K562 (cell line): Measurements from ENCODE around the gene AKAP6. TPM values are rescaled to one million over a fixed set of nuclear protein-coding genes. Genes with fewer than 3 reads are reported as not detected.

ENCODE experiments used
- polyA plus RNA-seq, 8 experiments: library from polyadenylated mRNA; depleted of rRNA in 4 of 8; stranded (reverse) in 5 of 8; unstranded in 3 of 8; fragments of >200 nt; fragmentation: Nextera tagmentation in 2 of 8; fragmentation: Illumina TruSeq in 1 of 8; extraction: Ambion mirVana in 2 of 8; extraction: Trizol in 1 of 8; gene quantifications; 2 replicates each; pipeline versions ENCODE4 v1.2.1 to v1.2.3, GENCODE V29; 2011 to 2014; ENCODE audit warnings: inconsistent platforms in 1 of 8, missing spikeins in 1 of 8
- total RNA-seq, 7 experiments: library from RNA; depleted of rRNA in 6 of 7; stranded (reverse); fragments of >200 nt in 6 of 7; fragmentation: Illumina TruSeq in 2 of 7; extraction: Trizol in 2 of 7; gene quantifications; 2 replicates each; pipeline versions ENCODE4 v1.2.1 to v1.2.3, GENCODE V29; 2011 to 2021; ENCODE audit warnings: low replicate concordance in 1 of 7
- TF ChIP-seq, protein P1 (sequence below), 2 experiments: fragments of 450-650 bp; formaldehyde crosslinking in 1 of 2; IDR thresholded peaks; 2 replicates each; pipeline versions ENCODE4 v1.4.0 to v1.6.1; 2014 to 2020; ENCODE audit warnings: mild to moderate bottlenecking in 2 of 2, borderline replicate concordance in 1 of 2, low read depth in 1 of 2

The AKAP6 gene
- total and polyA plus RNA-seq, 9 of the 15 experiments (the other 6 are each of a cell fraction or from before 2014, with no cell fraction given) = 0.03 to 1.7 (median 0.48) TPM

DNA sequence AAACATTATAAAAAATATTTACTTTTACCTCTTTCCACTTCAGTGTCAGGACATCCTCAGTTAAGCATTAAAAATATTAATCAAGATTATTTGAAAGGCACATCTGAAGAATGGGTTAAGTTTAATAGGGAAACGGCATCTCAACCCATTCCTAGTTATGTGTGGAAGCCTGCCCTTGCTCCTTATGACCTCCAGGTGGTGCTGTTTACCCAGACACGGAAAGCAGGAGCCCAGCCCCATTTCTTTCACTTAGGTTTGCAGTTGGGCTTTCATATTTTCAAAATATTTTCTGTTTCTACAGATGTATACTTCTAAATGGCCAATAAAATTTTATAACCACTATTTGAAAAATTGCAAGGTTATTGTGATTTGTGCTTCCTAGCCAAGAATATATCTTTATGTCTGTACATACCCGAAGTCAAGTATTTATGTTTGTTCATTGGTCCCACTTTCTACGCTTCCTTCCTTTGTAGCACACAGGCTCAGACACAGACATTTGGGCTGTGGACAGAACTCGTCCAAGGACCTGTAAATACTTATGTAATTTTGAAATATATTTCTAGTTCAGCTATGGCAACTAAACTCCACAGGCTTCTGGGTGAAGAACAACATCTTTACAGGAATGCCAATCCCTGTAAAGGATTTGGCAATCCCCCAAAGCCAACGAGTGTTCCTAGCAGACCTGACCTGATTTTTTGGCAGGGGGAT is 247.1 kb downstream of the AKAP6 start (continued):
- TF ChIP-seq, protein P1, sequence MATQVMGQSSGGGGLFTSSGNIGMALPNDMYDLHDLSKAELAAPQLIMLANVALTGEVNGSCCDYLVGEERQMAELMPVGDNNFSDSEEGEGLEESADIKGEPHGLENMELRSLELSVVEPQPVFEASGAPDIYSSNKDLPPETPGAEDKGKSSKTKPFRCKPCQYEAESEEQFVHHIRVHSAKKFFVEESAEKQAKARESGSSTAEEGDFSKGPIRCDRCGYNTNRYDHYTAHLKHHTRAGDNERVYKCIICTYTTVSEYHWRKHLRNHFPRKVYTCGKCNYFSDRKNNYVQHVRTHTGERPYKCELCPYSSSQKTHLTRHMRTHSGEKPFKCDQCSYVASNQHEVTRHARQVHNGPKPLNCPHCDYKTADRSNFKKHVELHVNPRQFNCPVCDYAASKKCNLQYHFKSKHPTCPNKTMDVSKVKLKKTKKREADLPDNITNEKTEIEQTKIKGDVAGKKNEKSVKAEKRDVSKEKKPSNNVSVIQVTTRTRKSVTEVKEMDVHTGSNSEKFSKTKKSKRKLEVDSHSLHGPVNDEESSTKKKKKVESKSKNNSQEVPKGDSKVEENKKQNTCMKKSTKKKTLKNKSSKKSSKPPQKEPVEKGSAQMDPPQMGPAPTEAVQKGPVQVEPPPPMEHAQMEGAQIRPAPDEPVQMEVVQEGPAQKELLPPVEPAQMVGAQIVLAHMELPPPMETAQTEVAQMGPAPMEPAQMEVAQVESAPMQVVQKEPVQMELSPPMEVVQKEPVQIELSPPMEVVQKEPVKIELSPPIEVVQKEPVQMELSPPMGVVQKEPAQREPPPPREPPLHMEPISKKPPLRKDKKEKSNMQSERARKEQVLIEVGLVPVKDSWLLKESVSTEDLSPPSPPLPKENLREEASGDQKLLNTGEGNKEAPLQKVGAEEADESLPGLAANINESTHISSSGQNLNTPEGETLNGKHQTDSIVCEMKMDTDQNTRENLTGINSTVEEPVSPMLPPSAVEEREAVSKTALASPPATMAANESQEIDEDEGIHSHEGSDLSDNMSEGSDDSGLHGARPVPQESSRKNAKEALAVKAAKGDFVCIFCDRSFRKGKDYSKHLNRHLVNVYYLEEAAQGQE (IDR thresholded peaks at IDR 0.05; ENCODE audit: borderline replicate concordance) = peak; percentile 45; the same call in 1 of the 2 replicates
- TF ChIP-seq, protein P1 (CRISPR knock-in tag; IDR thresholded peaks at IDR 0.05; ENCODE audit: low read depth) = no peak
